HG03045 (cell line): ENCODE measurements around the gene ERFE.
"Not testable (repeated sequence)": the region's sequence is repeated elsewhere in the genome, so short reads cannot be mapped to it uniquely, and the experiment has no call there.

Experiments
- ATAC-seq: cut with Tn5 transposase; IDR thresholded peaks from one replicate; pipeline ENCODE4 v1.9.1; 2021; ENCODE audit warnings: mild to moderate bottlenecking, moderate library complexity; ENCODE audit not compliant: unreplicated experiment

ERFE gene, protein sequence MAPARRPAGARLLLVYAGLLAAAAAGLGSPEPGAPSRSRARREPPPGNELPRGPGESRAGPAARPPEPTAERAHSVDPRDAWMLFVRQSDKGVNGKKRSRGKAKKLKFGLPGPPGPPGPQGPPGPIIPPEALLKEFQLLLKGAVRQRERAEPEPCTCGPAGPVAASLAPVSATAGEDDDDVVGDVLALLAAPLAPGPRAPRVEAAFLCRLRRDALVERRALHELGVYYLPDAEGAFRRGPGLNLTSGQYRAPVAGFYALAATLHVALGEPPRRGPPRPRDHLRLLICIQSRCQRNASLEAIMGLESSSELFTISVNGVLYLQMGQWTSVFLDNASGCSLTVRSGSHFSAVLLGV

DNA sequence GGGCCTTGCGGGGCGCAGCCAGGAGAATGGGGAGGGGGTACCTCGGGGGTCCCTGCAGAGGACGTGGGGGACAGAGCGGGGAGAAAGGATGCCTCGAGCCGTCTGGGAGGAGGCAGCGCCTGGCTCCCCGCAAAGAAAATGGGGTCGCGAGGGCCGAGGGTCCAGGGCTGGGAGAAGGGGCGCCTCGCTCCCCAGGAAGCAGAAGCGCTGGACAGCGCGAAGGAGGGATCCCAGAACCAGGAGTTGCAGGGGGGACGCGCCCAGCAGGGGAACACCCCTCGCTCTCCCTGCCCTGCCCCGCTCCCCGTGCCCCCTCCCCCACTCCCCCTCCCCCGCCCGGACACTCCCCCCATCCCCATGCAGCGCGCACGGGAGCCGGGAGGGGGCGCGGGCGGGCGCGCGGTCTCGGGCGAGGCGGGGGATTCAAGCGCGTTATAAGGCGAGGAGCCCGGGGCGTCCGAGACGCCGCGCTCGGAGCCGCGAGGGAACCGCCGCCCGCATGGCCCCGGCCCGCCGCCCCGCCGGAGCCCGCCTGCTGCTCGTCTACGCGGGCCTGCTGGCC lies at the start of gene ERFE:
Gene ERFE (plus strand): TSS at position 462 of the 562 bp plus-strand sequence. CDS start 38 bp downstream, at position 500.
- ATAC-seq, result no peak

DNA sequence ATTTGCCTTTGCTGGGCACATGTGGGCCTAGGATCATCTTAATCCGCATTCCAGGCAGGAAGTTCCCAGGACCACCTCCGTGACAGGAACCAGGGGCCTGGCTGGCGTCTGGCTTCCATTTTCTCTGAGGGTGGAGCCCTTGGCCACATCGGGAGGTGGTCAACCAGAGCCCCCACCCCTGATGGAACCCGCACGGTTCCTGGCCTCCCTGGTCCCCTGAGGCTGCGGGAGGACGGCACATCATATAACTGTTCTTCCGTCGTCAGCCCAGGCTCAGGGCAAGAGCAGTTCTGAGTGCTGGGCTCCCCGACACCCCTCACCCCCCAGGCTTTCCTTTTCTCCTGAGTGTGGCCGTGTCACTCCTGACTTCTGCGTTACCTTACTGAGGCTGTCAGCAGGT lies 45.2 kb upstream of the ERFE start:
- no peak for ATAC-seq

DNA sequence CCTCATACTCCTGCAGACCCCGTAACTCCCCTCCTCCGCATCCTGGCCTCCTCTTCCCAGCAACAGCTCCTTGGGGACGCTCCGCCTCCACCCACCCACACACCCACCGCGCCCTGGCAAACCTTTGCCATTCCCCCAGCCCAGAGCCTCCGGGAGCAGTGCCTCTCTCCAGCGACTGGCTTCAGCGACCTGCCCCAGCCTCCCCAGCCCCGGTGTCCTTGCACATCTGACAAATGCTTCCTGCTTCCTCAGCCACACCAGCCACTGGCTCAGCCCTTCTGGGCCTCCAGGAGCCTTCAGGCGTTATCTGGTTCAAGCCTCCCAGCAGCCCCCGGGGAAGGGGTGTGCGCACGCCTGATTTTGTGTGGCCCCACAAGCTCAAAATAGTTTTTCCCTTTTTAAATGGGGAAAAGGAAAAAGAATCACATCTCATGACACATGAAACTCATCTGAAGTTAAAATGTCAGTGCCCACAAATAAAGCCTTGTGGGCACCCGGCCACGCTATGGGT lies 44.4 kb upstream of the ERFE start:
- no peak for ATAC-seq

DNA sequence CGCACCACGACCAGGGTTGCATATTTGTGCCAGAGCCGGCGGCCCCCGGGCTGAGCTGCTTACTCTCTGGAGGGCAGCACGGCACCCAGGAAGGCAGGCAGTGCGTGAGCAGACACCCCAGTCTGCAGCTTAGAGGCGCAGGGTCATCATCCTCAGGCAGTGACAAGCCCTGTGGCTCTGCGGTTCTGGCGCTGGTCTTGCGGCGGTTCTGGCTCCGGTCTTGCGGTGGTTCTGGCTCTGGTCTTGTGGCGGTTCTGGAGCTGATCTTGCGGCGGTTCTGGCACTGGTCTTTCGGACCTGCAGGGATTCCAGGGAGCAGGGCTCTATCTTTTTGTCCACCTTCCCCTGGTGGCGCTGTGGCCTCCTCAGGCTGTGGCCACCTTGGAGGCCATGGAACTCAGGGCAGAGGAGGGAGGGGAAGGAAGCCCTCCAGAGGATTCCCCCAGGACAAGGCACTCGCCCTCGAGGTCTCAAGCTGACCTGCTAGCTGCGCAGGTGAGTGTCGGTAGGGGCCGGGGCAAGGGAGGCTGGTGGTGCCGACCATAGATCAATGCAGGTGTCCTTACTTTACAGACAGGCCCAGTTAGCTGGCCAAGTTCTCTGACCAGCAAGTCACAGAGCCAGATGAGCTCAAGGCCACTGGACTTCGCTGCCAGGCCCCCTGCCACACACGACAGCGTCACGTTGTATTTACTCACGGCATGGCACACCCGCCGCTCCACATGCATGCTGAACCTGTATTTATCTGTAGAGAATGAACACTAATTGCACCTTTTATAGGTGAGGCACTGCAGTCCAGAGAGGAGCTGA lies 43.7 kb upstream of the ERFE start:
- ATAC-seq, result no peak

DNA sequence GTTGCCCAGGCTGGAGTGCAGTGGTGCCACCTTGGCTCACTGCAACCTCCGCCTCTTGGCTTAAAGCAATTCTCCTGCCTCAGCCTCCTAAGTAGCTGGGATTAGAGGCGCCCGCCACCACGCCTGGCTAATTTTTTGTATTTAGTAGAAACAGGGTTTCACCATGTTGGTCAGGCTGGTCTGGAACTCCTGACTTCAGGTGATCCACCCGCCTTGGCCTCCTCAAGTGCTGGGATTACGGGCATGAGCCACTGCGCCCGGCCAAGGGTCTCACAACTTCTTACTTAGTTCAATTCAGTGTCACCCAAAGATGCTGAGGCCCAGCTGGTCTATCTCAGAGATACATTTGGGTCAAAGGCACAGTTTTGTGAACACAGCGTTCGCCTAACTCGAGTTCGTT lies 43.1 kb upstream of the ERFE start:
- not testable (repeated sequence) for ATAC-seq

DNA sequence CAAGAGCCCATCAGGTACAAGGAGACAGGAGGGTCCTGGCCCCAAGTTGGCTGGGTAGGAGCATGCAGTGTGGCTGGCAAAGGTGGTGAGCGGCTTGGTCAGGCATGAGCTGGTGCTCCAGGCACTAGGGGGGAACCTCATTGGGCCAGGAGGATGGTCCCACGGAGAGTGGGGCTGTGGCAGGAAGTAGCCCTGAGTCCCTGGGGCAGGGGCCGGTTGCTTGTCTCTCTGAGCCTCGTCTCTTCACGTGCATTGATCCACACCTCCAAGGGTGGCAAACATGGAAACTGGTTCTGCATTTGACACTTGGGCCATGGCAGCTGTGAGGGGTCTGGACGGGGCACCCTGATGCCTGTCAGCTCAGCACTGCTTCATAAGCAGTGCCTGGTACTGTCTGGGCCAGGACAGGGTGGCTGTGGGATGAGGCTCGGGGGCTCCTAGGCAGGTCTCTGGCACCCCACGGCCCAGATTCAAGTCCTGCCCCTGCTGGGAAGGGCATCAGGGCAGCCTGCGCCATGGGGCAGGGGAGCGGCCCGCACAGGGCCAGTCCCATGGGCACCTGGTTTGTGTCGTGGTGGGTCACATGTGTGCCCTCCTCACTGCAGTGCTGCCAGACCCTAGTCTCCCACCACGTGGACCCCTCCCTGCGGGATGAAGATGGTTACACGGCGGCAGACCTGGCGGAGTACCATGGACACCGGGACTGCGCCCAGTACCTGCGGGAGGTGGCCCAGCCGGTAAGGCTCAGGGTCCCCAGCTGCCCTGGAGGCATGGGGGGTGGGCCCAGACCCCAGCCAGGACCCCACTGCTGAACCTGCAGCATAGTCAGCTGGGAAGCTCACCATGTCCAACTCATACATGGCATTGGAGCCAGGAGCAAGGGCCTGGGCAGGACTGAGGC lies 42.2 kb upstream of the ERFE start:
- ATAC-seq, result no peak

DNA sequence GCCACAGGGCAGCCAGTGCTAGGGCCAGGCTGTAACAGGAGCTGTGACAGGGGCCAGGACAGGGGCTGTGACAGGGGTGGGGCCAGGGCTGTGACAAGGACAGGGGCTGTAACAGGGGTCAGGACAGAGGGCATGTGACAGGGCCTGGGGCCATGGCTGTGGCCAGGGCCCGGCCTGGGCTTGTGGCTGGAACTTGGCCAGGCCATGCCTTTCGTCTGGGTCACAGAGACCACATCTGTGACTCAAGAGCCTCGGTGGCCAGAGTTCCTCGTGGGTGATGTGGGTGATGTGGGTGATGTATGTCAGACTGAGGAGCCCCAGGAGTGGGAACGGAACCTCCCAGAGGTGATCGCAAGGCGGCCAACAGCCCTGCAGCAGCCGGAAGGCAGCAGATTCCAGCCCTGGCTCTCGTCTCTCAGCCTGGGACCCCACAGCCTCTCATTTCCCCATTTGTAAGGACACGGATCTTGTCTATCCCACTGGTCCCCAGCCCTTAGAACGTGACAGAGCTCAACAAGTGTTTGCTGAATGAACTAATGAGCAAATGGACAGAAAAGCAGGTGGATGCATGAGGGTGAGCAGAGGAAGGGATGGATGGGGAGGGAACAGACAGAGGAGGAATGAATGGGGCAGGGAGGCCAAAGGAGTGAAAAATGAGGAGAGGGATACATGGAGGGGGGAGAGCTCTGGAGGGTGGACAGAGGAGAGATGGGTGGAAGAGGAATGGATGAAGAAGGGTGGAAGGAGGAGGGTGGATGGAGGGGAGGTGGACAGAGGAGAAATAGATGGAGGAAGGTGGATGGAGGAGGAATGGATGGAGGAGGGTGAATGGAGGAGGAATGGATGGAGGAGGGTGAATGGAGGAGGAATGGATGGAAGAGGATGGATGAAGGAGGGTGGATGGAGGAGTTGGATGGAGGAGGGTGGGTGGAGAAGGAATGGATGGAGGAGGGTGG lies 41.3 kb upstream of the ERFE start:
- no peak for ATAC-seq

DNA sequence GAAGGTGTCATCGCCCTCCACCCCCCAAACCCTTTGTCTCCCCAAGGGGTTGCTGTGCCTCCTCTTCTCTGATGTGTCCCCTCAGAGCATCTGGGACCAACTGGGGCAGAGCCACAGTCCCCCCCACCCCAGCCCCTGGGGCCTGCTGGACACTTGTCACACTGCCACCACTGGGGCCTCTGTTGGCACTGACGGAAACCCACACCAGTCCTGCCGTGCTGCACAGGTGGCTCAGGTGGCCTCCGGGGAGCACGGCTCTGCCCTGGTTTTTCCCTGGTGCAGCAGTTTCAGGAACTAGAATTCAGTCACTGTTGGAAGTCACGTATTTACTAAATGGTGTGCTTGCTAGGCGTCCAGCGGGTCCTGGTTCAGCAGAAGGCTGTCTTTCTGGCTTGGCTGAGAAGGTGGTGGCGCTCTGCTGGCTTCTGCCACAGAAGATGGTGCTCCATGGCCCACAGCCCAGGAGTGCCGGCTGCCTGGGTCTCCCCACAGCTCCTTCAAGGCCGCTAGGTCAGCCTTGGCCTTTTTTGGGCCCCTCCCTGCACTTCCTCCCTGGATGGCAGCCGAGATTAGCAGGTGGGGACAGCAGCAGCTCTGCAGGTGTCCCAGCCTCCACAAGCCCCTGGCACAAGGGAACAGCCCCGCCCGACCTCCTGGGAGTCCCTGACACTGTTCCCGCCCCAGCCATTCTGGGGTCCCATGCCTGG lies 38.9 kb upstream of the ERFE start:
- ATAC-seq, result no peak

DNA sequence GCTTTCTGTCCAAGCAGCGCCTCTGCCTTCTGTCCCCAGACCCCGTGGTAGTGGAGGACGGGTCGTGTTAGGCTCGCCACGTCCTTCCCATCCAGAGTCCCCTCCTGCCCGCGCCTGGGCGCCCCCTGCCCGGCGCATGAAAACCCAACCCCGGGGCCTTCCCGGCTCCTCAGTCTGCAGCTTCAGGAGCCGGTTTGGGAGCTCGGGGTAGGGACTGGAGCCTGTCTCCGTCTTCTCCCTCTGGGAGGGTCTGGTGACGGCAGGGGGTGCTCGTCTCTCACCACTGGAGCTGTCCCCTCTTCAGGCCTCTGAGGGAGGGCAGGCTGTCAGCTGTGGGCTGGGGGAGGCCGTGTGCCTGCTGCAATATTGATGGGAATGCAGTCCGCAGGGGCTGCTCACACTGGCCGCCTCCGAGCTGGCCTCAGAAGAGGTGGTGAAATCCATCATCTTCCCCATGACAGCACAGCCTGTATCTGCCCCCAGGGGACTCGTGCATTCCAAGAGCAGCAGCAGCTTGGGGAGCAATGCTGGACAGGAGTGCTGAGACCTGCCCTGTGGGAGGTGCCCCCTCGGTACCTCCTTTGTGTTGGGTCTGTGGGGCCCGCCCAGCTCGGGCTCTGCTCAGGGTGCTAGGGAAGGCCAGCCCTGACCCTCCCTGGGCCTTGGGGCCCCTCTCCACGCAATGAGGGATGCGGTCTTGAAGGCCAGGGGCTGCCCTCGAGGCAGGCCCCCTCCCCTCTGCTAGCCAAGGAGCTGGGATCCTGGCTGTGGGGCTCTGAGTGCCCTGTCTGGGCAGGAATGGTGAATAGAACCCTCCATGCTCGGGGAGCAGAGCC lies 38.1 kb upstream of the ERFE start:
- ATAC-seq, result no peak

DNA sequence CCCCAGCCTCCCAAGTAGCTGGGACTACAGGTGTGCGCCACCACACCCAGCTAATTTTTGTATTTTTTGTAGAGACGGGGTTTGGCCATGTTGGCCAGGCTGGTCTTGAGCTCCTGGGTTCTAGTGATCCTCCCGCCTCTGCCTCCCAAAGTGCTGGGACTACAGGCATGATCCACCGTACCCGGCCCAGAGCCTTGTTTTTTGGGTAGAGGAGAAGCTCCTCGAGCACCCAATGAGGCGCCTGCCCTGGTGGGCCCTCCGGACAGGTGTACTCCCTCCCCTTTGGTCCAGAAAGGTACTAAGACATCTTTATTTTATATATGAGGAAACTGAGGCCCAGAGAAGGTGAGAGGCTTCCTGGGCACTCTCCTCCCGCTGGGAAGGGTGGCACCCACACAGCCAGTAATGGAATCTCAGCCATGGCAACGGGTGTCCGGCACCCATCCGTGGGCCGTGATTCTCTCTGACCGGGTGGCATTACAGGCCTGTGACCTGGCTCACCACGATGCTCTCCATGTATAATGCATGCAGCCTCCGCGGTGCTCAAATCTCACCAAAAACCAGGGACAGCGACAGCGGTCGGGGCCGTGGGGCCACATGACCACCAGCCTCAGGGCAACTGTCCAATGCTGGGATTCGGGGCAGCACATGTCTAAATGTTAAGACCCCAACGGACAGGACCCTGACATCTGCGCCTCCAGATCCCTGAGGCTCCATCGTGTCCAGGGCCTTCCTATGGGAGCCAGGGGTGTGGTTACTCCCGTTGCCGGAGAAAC lies 37.1 kb upstream of the ERFE start:
- ATAC-seq, result no peak

DNA sequence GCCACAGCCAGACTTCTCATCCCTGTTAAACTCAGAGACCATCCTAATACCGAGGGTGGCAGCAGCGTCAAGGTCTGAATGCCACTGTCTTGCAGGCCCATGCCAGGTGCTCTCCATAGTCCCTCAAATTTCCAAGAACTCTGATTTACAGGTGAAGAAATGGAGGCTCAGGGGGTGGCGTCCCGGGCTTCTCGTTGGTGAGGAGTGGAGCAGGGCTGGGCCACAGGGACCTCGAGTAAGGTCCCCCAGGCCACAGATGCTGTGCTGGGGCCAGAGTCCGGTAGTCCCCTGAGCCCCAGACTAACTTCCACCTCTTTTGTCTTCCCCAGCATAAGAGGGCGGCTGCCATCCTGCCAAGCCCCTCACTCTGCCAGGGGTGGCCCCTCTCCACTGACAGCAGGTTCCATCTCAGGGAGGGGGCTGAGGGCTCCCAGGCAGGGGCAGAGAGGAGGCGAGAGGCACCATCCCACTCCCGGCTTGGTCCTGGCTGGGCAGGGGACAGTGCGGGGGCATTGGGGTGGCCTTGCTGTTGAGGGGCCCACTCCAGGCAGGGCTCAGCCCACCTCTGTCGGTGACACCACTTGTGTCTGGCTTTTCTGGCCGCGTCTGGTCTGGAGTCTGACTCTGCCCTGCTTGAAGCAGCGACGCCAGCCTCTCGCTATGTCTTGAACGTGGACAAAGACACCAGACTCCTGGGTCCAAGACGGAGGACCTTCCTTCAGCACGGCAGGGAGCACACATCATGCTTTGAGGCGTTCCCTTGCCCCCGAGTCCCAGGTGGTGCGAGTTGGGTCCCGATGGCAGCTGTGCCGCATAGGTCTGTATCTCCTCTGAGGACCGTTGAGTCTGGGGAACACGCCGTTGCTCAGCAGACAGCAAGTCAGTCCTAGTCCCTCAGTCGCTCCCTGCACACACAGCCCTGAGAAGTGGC lies 36.2 kb upstream of the ERFE start:
- ATAC-seq, result no peak

DNA sequence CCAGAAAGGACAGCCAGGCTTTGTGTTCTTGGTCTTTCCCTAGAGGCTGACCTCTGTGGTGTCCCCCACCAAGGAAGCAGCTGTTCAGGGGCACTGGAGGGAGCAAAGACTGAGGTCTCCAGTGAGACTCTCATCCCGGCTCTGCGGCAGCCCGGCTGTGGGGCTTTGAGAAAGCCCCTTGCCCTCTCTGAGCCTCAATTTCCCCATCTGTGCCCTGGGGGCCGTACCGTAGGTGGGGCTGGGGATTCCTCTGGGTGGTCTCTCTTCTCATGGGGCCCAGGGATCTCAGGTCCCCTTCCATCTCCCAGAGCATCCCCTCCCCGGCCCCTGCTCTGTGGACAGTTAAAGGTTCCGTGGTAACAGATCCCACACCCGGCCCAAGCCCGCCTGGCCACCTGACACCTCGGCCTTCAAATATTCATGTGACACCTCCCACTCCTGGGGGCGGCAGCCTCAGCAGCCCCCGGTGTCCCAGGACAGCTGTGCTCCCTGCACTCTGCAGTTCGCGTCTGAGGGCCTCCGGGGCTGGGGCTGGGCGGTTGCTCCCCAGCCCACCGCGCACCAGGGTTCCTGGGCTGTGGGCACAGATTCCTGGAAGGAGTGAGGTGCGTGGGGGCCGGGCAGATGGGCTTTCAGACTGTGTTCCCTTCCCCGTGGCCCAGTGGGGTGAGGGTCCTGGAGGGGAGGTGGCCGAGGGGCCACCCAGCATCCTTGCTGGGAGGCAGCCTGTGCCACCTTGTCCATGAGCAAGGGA lies 35.4 kb upstream of the ERFE start:
- no peak for ATAC-seq

DNA sequence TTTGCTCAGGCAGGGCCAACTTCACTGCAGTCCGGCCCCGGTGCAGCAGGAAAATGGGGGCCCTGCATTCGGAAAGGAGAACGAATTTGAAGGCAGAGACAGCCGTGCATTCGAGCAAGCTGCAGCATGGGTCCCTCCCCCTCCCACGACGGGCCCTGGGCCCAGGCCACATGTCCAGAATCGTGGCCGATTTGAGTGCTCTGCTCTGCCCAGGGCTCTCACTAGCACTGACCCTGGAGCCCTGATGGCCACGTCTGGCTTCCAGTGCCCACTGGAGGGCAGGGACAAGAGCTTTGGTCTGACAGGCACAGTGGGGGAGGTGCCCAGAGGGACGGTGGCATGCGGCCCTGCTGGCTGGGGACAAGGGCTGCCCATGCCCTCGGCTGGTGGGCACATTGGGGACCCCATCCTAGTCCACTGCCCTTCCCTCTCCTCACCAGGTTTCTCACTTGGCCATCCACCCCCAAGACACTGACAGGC lies 34.7 kb upstream of the ERFE start:
- ATAC-seq, result no peak

DNA sequence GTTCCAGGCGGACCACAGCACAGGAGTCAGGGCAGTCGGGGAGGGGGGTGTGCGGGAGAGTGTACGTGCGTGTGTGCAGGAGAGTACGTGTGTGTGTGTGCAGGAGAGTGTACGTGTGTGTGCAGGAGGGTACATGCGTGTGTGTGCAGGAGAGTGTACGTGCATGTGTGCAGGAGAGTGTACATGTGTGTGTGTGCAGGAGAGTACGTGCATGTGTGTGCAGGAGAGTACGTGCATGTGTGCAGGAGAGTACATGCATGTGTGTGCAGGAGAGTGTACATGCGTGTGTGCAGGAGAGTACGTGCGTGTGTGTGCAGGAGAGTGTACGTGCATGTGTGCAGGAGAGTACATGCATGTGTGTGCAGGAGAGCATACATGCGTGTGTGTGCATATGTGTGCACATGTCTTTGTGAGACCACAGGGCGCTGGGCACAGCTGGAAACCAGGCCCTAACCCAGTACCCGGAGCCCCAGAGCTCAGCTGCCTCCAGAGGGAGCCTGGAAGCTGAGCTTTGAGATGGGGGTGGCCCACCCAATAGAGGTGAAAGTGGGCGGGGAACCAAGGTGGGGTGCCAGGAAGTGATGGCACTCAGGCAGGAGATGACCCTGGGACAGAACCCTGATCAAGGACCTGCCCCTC lies 34.2 kb upstream of the ERFE start:
- ATAC-seq, result no peak
